Pons (tissue), 1 donor: ENCODE results near the gene MTPN.

ENCODE experiments used
- DNase-seq: peaks from one replicate; pipeline ENCODE4 v3.0.0-alpha.2; 2016; ENCODE audit warnings: low spot score

Gene MTPN

GRCh38 chr7:135981958-135982646 lies 4.9 kb upstream of the MTPN start:
- no peak for DNase-seq

DNA sequence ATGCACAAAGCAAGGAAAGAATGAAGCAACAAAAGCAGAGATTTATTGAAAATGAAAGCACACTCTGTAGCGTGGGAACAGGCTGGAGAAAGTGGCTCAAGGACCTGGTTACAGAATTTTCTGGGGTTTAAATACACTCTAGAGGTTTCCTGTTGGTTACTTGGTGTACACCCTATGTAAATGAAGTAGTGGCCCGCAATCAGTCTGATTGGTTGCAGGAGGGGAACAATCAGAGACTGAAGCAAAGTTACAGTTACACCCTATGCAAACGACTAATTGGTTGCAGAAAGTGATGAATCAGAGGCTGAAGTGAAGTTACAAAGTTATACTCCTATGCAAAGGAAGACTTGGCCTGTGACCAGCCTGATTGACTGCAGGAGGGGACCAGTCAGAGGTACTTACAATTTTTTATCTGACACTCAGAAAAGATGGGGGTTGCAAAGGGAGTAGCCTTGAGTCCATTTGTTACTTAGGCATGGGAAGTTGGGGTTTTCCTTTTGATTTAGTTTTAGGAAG lies 3.6 kb upstream of the MTPN start:
- peak; percentile 24 for DNase-seq

- no peak for DNase-seq
Measured at GRCh38 chr7:135980012-135980551, 2.9 kb upstream of the MTPN start.

GRCh38 chr7:135979471-135980011 lies 2.4 kb upstream of the MTPN start:
- no peak for DNase-seq

- DNase-seq = no peak
Measured at GRCh38 chr7:135978624-135979023, 1.5 kb upstream of the MTPN start.

- DNase-seq = no peak
Measured at GRCh38 chr7:135977742-135978066, 545 bp upstream of the MTPN start.

GRCh38 chr7:135976312-135977006 lies 700 bp downstream of the MTPN start:
- DNase-seq = no peak

GRCh38 chr7:135975166-135975565 lies 2.0 kb downstream of the MTPN start:
- DNase-seq = no peak

DNA sequence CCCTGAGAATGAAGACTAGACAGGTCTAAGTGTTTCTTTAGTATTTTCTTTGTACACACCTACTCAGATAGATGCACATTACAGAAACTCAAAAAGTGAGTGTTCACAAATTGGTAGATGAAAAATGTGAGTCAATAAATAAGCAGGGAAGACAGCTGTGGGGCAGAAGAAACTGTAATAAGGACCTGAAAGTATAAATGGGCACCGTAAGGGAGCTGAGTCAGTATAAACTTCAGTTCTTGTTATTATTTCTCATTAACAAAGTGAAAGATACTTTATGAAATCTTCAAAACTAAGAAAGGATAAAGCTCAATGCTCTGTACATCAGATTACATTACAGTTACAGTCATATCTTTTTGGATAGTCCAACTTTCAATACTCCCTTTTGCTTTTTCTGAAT lies 2.5 kb downstream of the MTPN start:
- no peak for DNase-seq

- no peak for DNase-seq
Measured at GRCh38 chr7:135971366-135971725, 5.8 kb downstream of the MTPN start.

DNA sequence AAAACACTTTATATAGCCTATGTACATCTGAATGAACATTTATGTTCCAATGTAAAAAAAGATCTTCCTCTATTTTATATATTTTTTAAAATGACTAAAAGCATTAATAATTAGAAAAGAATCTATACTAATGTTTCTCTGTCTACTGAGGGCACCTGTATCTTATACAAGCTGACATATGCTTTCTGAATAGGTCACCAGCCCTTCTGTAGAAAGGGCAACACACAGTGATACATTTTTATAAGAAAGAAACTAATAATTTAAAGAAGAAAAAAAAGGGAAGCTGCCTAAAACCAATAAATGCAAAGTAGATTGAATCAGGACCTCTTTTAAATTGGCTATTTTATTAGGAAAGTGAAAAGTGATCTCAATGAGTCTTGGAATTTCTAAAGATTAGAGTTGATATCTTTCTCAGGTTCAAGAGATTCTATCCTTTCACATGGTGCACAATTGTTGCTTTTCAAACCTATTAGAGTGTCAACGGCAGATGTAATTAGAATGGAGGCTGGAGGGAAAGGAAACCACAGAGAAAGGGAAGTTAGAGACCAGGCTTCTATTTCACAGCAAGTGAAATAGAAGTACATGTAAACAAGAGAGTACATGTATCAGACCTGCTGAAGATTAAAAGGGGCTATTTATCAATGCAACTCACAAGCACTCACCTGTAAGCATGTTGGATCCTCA lies 6.3 kb downstream of the MTPN start:
- peak; percentile 33 for DNase-seq

DNA sequence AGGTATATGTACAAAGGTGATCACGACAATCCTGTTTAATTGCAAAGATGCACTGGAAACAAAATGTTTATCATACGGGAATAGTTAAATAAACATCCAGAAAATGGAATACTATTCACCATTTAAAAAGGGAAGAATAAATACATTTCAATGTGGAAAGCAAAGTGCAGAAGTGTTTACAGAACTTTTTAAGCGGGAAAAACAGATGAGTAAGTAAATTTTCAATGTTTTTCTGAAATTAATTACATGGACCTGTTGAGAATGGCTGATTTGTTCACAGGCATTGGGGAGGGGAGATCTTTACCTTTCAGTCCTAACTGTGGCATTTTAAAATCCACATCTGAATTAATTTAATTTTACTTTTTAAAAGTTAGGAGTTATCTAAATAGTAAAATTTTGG lies 7.1 kb downstream of the MTPN start:
- no peak for DNase-seq

- DNase-seq = no peak
Measured at GRCh38 chr7:135966341-135967043, 10.7 kb downstream of the MTPN start.

- no peak for DNase-seq
Measured at GRCh38 chr7:135965602-135966001, 11.6 kb downstream of the MTPN start.

DNA sequence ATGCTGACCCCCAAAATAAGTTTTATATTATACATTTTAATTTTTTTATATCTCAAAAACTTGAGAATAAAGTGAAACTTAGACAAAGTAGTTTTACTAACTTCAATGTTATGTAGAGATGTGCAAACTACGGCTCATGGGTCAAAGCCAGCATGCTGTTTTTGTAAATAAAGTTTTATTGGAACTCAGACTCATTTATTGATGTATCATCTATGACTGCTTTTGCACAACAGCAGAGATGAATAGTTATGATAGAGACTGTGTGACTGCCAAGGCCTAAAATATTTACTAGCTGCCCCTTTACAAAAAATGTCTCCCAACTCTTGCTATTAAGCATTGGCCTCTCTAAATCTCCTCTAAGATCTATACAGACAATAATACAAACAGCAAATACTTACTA lies 12.4 kb downstream of the MTPN start:
- no peak for DNase-seq

- DNase-seq = no peak
Measured at GRCh38 chr7:135964274-135964673, 12.9 kb downstream of the MTPN start.

DNA sequence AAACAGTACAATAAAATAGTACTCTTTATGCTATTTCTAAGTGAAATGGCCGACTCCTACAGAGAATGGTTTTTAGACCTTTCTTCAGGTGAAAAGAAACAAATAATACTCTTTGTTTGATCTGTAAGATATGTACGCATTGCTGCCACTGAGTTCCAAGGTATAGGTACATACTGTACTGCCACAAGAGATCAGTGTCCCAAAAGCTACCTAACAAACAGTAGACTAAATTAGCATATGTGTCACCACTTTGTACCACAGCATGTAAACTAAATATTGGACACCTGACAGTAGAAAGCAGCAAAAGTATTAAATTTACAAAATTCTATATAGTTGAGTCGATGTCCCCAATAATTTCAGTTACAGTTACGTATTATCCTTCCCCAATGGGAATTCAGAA lies 14.4 kb downstream of the MTPN start:
- DNase-seq = no peak

DNA sequence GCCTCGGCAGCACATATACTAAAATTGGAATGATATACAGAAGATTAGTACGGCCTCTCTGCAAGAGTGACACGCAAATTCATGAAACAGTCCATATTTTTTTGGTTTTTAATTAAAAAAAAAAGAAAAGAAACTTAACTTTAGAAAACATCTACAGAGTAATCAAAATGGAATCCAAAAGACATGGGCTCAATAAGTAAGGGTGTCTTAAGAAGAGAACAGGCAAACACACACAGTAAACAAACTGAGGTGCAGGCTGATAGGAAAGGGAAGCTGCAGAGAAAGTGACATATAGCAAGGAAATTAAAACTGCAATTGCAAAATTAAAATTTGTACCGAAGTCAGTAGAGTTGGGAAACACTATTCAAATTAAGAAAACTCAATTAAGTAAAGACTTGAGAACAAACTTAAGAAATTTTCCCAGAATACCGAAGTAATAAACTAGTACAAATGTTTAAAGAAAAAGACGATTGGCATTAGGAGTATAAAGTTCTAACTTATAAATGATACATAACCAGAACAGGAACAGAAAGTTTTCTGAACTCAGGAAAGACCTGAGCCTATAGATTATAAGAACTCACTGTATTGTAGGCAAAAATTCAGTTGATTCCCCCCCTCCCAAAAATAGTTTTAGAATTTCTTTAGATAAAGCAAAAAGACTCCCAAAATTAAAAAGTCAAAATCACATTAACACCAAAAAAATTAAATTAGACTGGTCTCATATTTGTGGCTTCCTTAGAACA lies 16.3 kb downstream of the MTPN start:
- no peak for DNase-seq

DNA sequence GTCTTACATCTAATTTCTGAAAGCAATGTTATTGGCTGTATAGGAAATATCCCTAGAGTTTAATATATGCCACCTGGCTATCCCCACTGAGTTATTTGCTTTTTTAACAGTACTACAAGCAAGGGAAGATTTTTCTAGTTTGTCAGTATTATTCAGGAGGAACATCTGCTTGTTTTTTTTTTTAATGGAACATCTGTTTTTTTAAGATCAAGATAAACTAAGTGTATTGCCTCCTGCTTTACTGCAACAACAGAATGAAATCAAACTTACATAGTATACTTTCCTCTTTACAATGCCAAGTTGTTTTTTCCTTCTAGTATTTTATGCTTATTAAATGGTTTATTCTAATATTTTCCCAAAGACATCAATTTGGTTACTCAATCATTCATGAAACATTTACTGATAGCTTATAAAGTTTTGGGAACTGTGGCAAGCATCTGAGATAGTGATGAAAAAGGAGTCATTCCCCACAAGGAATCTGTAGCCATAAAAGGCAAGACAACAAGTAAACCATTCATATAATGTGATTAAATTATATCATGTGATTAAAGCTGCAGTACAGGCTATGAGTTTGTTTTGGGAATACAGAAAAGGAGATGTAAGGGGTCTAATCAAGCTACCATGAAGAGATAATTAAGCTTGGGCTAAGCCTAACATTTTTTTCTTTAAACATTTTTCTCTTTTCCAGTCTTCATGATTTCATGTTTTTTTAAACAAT lies 17.4 kb downstream of the MTPN start:
- no peak for DNase-seq

GRCh38 chr7:135958173-135958572 lies 19.0 kb downstream of the MTPN start:
- DNase-seq = no peak

DNA sequence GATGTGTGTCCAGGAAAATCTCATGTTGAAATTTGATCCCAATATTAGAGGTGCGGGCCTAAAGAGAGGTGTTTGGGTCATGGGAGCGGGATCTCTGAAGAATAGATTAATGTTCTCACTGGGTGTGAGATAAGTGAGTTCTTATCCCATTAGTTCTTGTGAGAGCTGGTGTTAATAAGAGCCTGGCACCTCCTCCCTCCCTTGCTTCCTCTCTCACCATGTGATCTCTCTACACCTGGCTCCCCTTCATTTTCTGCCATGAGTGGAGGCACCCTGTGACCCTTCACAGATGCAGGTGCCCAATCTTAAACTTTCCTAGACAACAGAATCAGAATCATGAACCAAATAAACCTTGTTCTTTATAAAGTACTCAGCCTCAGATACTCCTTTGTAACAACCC lies 19.5 kb downstream of the MTPN start:
- no peak for DNase-seq
